Measurements from ENCODE around the gene FMN2. TPM values are rescaled to one million over a fixed set of nuclear protein-coding genes. Genes with fewer than 3 reads are reported as not detected.

Gene FMN2
- polyA plus RNA-seq, 2 of the 4 experiments (the other 2 are of a cell fraction): 2.8 to 4.2 TPM

- DNase-seq (ENCODE audit: low read depth in 1 of 2, low spot score in 1 of 2) (no peak), FAIRE-seq (no peak), ATAC-seq (no peak)
- no peak overlapping the region for H3K4me3 ChIP-seq
- H3K27ac ChIP-seq: no peak overlapping the region
- no peak overlapping the region for H3K4me2 ChIP-seq
- no peak for TF ChIP-seq TFCP2L1 (CRISPR knock-in tag; IDR thresholded peaks at IDR 0.05)
- TF ChIP-seq POLR2AphosphoS2 (conservative IDR thresholded peaks at IDR 0.05; ENCODE audit: low read length): no peak
- TF ChIP-seq FOSL2 (IDR thresholded peaks at IDR 0.05): no peak
- TF ChIP-seq FOSL2 (CRISPR knock-in tag; IDR thresholded peaks at IDR 0.05): no peak
- TF ChIP-seq SREBF2 (IDR thresholded peaks at IDR 0.05): no peak
- TF ChIP-seq HOXB13 (CRISPR knock-in tag; IDR thresholded peaks at IDR 0.05; ENCODE audit: low read depth): no peak
- no peak for TF ChIP-seq HEYL (CRISPR knock-in tag; IDR thresholded peaks at IDR 0.05)
- no peak for TF ChIP-seq HDAC2 (IDR thresholded peaks at IDR 0.05)
- no peak for TF ChIP-seq ZC3H11A (IDR thresholded peaks at IDR 0.05)
- no peak for TF ChIP-seq HOXB5 (CRISPR knock-in tag; IDR thresholded peaks at IDR 0.05)
- no peak for TF ChIP-seq RCOR1 (IDR thresholded peaks at IDR 0.05; ENCODE audit: low read depth, low read length)
- TF ChIP-seq PHF8 (IDR thresholded peaks at IDR 0.05; ENCODE audit: borderline replicate concordance, low read depth): no peak
- no peak for TF ChIP-seq POLR2A (IDR thresholded peaks at IDR 0.05; ENCODE audit: low read length)
- TF ChIP-seq USF2 (IDR thresholded peaks at IDR 0.05): no peak
- TF ChIP-seq EHF (CRISPR knock-in tag; IDR thresholded peaks at IDR 0.05): no peak
- TF ChIP-seq ZNF302 (CRISPR knock-in tag; IDR thresholded peaks at IDR 0.05): no peak
- TF ChIP-seq BCL3 (IDR thresholded peaks at IDR 0.05): no peak
- TF ChIP-seq JUNB (IDR thresholded peaks at IDR 0.05): no peak
- no peak for TF ChIP-seq MAZ (IDR thresholded peaks at IDR 0.05; ENCODE audit: borderline replicate concordance, low read depth, low read length)
- peaks cover 6% of the 10 kb centered on the region for H3K4me1 ChIP-seq
- POLR2A ChIA-PET: no interaction called here
- no peaks in the 10 kb centered on the region for H3K9me3 ChIP-seq
- CTCF ChIA-PET: interaction anchor here (0.6 kb wide), 1 partner anchor 261 kb away, joined by 3 read pairs; no protein-coding TSS in a partner anchor
- 73% methylated on average over 4 of the region's 4 CpGs for whole genome bisulfite sequencing (ENCODE audit: missing lambda C conversion rate)
Measured at GRCh38 chr1:240235521-240236288, 144.0 kb downstream of the FMN2 start.

- ChIA-PET POLR2A (no interaction called here), CTCF (interaction anchor here (0.9 to 1.0 kb wide), 2 partner anchors 26 to 48 kb away, joined by 3 to 4 read pairs; no protein-coding TSS in a partner anchor)
- Histone ChIP-seq H3K27ac (no peak overlapping the region), H3K4me1 (peaks cover 9% of the 10 kb centered on the region), H3K4me3 (no peak overlapping the region), H3K4me2 (no peak overlapping the region), H3K9me3 (no peaks in the 10 kb centered on the region)
- ATAC-seq: no peak
- FAIRE-seq: no peak
- 89% methylated on average over 4 of the region's 4 CpGs for WGBS (ENCODE audit: missing lambda C conversion rate)
- TF ChIP-seq ELK1 (IDR thresholded peaks at IDR 0.05; ENCODE audit: low read depth, low read length): no peak
- TF ChIP-seq CBX8 (IDR thresholded peaks at IDR 0.05): no peak
- no peak for TF ChIP-seq RAD21 (conservative IDR thresholded peaks at IDR 0.05 in 1 of 2, IDR thresholded peaks at IDR 0.05 in 1 of 2)
- no peak for TF ChIP-seq JUN (IDR thresholded peaks at IDR 0.05)
- no peak for TF ChIP-seq FOSB (CRISPR knock-in tag; IDR thresholded peaks at IDR 0.05)
- no peak for TF ChIP-seq KDM1A (IDR thresholded peaks at IDR 0.05; ENCODE audit: low read depth)
- no peak for TF ChIP-seq NPAS2 (CRISPR knock-in tag; IDR thresholded peaks at IDR 0.05; ENCODE audit: borderline replicate concordance)
- TF ChIP-seq POLR2A (IDR thresholded peaks at IDR 0.05; ENCODE audit: low read length): no peak
- no peak for TF ChIP-seq TFCP2L1 (CRISPR knock-in tag; IDR thresholded peaks at IDR 0.05)
- TF ChIP-seq EHF (CRISPR knock-in tag; IDR thresholded peaks at IDR 0.05): no peak
- no peak for TF ChIP-seq ZC3H11A (IDR thresholded peaks at IDR 0.05)
- DNase-seq (ENCODE audit: low read depth in 1 of 2, low spot score in 1 of 2): no peak
Measured at GRCh38 chr1:240237305-240237721, 145.6 kb downstream of the FMN2 start.
